Measurements from ENCODE around the gene IL17RA. TPM values are rescaled to one million over a fixed set of nuclear protein-coding genes. Genes with fewer than 3 reads are reported as not detected.

Gene IL17RA
- total and polyA plus RNA-seq, 8 donors: 7.6 to 61.6 (median 8.4) TPM

- ATAC-seq: no peak
- Histone ChIP-seq H3K9me3 (no peaks in the 10 kb centered on the region), H3K4me1 (no peaks in the 10 kb centered on the region), H3K4me3 (no peak overlapping the region), H3K36me3 (peaks cover 0 to 29% of the 10 kb centered on the region in 2 donors), H3K27me3 (no peaks in the 10 kb centered on the region), H3K27ac (no peak overlapping the region)
- no peak for DNase-seq
- TF ChIP-seq, protein P1, sequence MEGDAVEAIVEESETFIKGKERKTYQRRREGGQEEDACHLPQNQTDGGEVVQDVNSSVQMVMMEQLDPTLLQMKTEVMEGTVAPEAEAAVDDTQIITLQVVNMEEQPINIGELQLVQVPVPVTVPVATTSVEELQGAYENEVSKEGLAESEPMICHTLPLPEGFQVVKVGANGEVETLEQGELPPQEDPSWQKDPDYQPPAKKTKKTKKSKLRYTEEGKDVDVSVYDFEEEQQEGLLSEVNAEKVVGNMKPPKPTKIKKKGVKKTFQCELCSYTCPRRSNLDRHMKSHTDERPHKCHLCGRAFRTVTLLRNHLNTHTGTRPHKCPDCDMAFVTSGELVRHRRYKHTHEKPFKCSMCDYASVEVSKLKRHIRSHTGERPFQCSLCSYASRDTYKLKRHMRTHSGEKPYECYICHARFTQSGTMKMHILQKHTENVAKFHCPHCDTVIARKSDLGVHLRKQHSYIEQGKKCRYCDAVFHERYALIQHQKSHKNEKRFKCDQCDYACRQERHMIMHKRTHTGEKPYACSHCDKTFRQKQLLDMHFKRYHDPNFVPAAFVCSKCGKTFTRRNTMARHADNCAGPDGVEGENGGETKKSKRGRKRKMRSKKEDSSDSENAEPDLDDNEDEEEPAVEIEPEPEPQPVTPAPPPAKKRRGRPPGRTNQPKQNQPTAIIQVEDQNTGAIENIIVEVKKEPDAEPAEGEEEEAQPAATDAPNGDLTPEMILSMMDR (IDR thresholded peaks at IDR 0.05): no peak
- intact Hi-C loops (cut with DNase I): no loop called here
Observed at GRCh38 chr22:17133137-17133536, 48.3 kb downstream of the IL17RA start.

DNA sequence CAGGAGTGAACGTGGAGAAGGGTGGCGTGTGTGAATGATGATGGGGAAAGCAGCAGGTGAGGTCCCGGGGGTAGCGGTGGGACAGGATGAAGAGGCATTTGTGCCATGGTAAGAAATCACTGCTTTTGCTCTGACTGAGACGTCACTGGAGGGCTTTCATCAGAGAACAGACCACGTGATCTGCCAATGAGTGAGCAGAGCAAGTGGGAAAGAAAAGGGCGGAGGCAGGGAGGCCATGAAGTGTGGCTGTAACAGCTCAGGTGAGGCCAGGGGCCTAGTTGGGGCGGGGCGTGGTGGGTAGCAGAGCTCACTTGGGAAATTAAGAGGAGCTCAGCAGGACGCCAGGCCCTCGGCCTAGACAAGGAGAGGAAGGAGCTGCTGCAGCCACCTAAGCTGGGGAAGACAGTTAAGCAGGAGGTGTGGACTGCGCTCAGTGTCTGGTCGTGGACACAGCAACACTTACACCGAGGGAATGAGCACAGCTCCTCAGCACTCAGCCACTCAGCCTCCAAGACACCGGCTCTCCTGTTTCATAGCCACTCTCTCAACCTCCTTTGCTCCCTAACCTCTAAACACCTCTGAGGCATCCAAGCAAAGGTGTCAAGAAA is 50.5 kb downstream of the IL17RA start:
- TF ChIP-seq, protein P1 (IDR thresholded peaks at IDR 0.05): no peak
- ATAC-seq (no peak), DNase-seq (no peak)
- peaks cover 0 to 50% of the 10 kb centered on the region in 2 donors for H3K36me3 ChIP-seq
- H3K27me3 ChIP-seq: no peaks in the 10 kb centered on the region
- H3K27ac ChIP-seq: no peak overlapping the region
- no peak overlapping the region for H3K4me3 ChIP-seq
- H3K9me3 ChIP-seq: no peaks in the 10 kb centered on the region
- intact Hi-C loops (cut with DNase I): no loop called here
- H3K4me1 ChIP-seq: no peaks in the 10 kb centered on the region

DNA sequence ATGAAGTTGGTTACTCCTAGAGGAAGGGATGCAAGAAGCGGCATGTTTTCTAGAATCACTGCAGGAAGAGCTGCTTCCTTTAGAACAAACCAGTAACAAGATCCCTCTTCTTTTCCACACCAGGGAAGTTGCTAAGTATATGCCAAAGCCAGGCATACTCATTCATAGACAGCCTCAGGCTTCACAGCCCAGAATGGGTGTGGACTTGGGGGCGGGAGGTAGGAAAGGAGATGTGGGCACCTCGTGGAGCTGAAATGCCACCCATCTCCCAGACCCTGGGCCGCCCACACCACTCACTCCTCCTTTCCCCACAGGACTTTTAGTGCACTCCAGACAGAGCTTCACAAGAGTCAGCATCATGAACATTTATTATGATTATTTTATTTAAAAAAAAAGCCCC is 52.4 kb downstream of the IL17RA start:
- peaks cover 0 to 70% of the 10 kb centered on the region in 2 donors for H3K36me3 ChIP-seq
- no peak overlapping the region for H3K27ac ChIP-seq
- TF ChIP-seq, protein P1 (IDR thresholded peaks at IDR 0.05): no peak

DNA sequence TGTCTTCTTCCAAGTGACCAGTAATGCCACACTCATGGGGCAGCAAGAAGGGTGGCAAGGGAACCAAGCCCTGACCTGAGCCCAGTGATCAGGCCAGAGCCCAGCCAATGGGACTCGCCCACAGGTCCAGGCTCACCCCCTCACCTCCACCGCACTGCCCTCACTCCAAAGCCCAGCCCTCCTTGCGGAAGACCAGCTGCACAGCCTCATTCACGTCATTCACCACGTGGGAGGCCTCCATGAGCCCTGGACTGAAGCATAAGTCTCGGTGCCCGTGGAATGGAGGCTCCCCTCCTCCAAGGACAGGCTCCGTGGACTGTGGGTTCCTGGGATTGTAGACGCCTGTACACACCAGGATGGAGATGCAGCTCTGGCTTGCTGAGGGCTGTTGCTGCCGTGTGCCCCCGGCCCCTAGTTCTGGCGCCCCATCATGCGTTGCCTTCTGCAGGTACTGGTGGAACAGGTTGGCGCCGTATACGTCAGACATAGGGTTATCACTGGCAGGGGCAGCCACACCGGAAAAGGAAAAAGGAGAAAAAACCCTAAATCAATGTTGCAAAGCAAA is 53.1 kb downstream of the IL17RA start:
- TF ChIP-seq, protein P1 (IDR thresholded peaks at IDR 0.05): no peak
- ATAC-seq: no peak

More for the DNA sequence above, 52.4 kb downstream of the IL17RA start:
- DNase-seq (no peak), ATAC-seq (no peak)
- intact Hi-C loops (cut with DNase I): no loop called here
- no peaks in the 10 kb centered on the region for H3K4me1 ChIP-seq
- H3K4me3 ChIP-seq: no peak overlapping the region
- H3K9me3 ChIP-seq: no peaks in the 10 kb centered on the region
- H3K27me3 ChIP-seq: no peaks in the 10 kb centered on the region

GRCh38 chr22:17138513-17138912 is 53.7 kb downstream of the IL17RA start:
- intact Hi-C loops (cut with DNase I): no loop called here
- H3K36me3 ChIP-seq: peaks cover 0 to 78% of the 10 kb centered on the region in 2 donors
- no peaks in the 10 kb centered on the region for H3K4me1 ChIP-seq
- H3K27ac ChIP-seq: no peak overlapping the region
- H3K27me3 ChIP-seq: no peaks in the 10 kb centered on the region
- no peak overlapping the region for H3K4me3 ChIP-seq
- no peaks in the 10 kb centered on the region for H3K9me3 ChIP-seq
- ATAC-seq: no peak
- no peak for DNase-seq
- TF ChIP-seq, protein P1 (IDR thresholded peaks at IDR 0.05): no peak

More for the DNA sequence above, 53.1 kb downstream of the IL17RA start:
- H3K27ac ChIP-seq: no peak overlapping the region
- H3K4me3 ChIP-seq: no peak overlapping the region
- peaks cover 0 to 76% of the 10 kb centered on the region in 2 donors for H3K36me3 ChIP-seq
- intact Hi-C loops (cut with DNase I): no loop called here
- H3K9me3 ChIP-seq: no peaks in the 10 kb centered on the region
- H3K27me3 ChIP-seq: no peaks in the 10 kb centered on the region
- H3K4me1 ChIP-seq: no peaks in the 10 kb centered on the region
- DNase-seq: no peak
